GM12865 (cell line): ENCODE measurements around the gene MACF1.

ENCODE experiments used
- DNase-seq: peaks from one replicate; pipeline ENCODE4 v3.0.0; 2010; ENCODE audit warnings: low read depth
- H3K4me3 ChIP-seq: 2 replicates; pipeline ENCODE4 v1.5.1; 2011; ENCODE audit warnings: mild to moderate bottlenecking, low read depth, low read length, control low read depth
- CTCF ChIP-seq: IDR thresholded peaks from 2 replicates; pipeline ENCODE4 v1.5.1; 2011; ENCODE audit warnings: low read length, control low read depth, low read depth, inconsistent platforms; ENCODE audit not compliant: insufficient read depth; ENCODE audit errors: missing control alignments

Gene MACF1

GRCh38 chr1:39322431-39322830 lies 117.9 kb downstream of the MACF1 start:
- no peak for TF ChIP-seq CTCF
- DNase-seq = no peak
- H3K4me3 ChIP-seq = no peak overlapping the region

GRCh38 chr1:39324888-39325287 lies 120.4 kb downstream of the MACF1 start:
- no peak for DNase-seq
- H3K4me3 ChIP-seq = no peak overlapping the region
- no peak for TF ChIP-seq CTCF

- no peak for DNase-seq
- no peak for TF ChIP-seq CTCF
- H3K4me3 ChIP-seq = no peak overlapping the region
Observed at GRCh38 chr1:39326836-39327235, 122.3 kb downstream of the MACF1 start.

GRCh38 chr1:39328095-39328494 lies 123.6 kb downstream of the MACF1 start:
- no peak overlapping the region for H3K4me3 ChIP-seq
- no peak for TF ChIP-seq CTCF
- DNase-seq = no peak

GRCh38 chr1:39328586-39329121 lies 124.2 kb downstream of the MACF1 start:
- no peak for DNase-seq
- no peak overlapping the region for H3K4me3 ChIP-seq
- no peak for TF ChIP-seq CTCF

GRCh38 chr1:39331647-39332046 lies 127.2 kb downstream of the MACF1 start:
- H3K4me3 ChIP-seq = no peak overlapping the region
- no peak for TF ChIP-seq CTCF
- no peak for DNase-seq

GRCh38 chr1:39332291-39332690 lies 127.8 kb downstream of the MACF1 start:
- TF ChIP-seq CTCF = no peak
- H3K4me3 ChIP-seq = no peak overlapping the region
- DNase-seq = no peak
